8988T (cell line): ENCODE results near the gene TIMM22.

Source experiments
- DNase-seq: peaks from one replicate; pipeline ENCODE4 v3.0.0; 2011

TIMM22 gene

DNA sequence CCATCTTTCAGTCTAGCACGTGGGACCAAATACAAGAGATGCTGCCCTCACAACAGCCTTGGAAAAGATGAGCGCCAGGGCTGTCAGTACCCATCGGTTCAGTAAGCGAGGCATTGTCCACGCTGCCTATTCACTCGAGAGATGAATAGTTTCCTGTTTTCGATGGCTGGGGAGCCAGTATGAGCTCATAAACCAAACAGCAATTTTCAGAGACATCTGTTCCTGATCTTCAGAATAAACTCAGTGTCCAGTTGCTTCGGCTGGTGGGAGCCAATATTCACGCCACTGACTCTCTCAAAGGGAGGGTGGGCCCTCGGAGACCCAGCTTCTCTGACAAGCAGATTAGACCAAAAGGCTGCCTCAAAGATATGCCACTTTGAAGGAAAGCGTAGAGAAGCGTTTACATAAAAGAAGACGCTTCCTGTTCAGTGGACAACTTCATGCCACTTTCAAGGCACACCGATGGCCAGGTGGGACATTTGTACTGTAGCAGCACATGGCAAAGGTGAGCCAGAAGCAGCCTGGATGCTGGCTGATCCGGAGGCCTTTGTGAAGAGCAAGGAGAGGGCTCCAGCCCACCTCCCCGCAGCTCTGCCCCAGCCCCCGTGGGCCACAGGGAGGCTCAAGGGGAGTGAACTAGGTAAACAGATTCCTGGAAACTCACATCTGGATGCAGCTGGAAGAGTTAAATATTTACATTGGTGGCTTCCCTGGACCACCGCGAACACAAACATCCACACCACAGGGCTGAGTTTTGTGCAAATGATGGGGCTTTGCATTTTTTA lies 6.0 kb downstream of the TIMM22 start:
- no peak for DNase-seq

DNA sequence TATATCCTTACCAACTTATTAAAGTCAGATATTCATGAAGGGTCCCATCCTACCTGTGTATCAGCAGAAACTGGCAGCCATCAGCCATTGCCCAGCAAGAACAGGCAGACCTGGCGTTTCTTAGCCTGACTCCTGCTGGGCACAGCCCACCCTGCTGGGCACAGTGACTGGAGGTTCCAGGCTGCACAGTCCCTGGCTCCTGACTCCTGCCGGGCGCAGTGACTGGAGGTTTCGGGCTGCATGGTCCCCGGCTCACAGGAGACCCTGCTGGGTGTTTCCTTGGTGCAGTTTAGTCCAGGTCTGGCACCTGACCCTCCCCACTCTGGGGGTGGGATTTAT lies 6.7 kb downstream of the TIMM22 start:
- DNase-seq, result no peak

GRCh38 chr17:1003972-1004768 lies 7.2 kb downstream of the TIMM22 start:
- DNase-seq, result no peak

GRCh38 chr17:1004769-1005295 lies 7.9 kb downstream of the TIMM22 start:
- no peak for DNase-seq

GRCh38 chr17:1005361-1005946 lies 8.5 kb downstream of the TIMM22 start:
- DNase-seq, result no peak

GRCh38 chr17:1006054-1006453 lies 9.1 kb downstream of the TIMM22 start:
- DNase-seq, result no peak

- no peak for DNase-seq
Measured at GRCh38 chr17:1007310-1008007, 10.5 kb downstream of the TIMM22 start.

DNA sequence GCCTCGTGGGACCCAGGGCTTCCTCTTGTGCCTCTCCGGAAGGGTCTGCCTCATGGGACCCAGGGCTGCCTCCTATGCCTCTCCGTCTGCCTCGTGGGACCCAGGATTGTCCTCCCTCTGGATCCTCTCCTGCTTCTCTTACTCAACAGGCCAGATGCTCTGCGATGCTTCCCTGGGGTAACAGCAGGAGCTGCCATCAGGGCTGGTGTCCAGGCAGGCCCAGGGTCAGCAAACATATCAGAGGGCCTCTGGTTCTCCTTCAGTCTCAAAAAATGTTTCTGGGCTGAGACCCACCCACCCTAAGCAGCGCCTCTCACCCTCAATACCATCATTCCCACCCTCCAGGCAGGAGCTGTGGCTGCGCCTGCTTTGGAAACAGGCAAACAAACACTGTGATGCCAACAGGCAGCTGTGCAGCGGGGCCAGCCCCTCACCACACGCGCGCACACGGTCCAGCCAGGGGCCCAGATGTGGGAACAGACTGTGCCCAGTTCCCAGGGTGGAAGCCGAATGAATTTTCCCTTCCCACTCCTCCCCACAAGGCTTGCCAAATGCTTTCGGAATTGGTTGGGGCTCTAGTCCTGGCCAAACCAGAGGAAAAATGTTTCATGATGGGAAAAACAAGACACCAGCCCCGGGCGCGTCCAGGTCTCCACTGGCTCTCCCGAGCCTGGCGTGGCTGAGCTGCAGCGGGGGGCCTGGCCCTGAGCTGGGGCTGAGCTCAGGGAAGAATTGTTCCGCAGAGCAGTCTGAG lies 11.3 kb downstream of the TIMM22 start:
- no peak for DNase-seq

DNA sequence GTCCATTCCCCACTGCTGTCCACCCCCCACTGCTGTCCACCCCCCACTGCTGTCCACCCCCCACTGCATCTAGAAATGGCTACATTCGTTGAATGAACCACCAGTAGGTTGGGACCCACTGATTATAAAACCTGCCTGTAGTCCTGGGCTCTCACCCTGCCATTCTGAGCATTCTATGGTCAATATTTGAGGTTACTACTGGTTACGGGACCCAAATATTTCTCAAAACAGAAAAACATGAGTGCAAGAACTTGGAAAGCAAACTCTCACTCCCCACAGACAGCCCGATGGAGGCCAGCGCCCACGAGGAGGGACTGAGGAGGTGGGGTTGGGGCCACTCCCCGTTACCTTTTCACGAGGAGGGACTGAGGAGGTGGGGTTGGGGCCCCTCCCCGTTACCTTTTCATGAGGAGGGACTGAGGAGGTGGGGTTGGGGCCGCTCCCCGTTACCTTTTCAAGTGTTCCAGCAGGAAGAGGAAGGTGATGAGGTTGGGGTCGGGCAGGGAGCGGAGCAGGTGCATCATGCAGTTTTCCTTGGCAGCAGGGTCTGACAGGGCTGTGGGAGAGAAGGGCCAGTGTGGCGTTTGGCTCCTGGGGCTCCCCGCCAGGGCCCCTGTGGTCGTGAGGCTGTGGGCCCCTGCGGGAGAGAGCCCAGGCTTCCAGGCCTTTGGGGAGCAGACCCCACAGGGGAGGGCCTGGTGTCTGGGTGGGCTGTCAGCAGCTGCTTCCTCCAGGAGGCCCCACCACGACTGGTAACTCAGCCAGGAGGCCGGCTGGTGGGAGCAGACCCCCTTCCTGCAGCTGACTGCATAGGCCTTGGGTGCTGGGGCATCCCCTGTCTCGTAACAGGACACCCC lies 12.5 kb downstream of the TIMM22 start:
- DNase-seq, result no peak

DNA sequence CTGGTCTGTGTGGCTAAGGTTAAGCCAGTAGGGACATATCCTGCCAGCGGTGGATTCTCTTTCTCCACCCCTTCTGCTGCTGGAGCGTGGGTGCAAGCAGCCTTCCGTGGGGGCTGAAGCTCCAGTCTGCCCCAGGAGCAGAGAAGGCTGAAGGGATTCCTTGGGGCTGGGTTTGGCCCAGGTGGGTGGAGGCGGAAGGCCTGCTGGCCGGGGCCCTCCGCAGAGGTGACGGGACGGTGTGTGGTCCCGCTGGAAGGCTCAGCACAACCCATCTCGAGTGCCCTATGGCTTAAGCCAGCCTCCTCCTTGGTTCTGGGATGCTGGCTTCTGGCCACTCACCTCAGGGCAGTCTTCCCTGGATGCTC lies 13.1 kb downstream of the TIMM22 start:
- DNase-seq, result no peak

DNA sequence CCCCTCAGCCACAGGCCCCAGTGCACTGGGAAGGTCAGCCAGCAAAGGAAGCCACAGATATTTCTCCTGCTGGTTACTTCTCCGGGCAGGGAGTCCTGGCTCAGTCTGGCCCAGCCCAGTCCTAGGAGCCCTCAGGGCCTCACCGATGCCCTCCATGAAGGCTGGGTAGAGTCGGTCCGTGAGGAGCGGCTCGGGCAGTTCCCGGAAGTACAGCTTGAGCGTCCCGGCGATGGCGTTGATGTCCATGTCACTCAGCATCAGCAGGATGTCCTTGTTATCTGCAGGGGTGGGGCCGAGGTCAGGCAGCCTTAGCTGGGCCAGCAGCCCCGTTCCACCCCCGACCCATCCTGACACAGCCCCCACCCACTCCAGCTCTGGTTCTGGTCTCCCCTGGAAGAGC lies 13.7 kb downstream of the TIMM22 start:
- no peak for DNase-seq

DNA sequence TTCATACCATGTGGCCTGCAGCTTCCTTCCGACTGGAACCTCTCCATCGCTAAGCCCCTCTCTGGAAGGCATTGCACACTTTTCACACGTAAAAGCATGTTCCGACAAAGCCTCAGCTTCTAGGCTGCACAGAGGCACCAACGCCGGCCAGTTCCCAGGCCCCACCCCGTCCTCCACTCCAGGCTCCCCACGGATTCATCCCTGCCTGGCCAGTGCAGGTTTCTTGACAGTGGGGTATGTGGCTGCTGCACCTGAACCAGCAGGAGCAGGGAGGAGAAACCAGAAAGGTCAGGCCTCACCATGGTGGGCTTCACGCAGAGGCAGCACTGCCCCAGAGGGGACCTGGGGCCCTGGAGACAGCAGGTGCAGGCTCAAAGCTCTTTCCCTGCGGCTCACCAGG lies 14.2 kb downstream of the TIMM22 start:
- DNase-seq, result no peak

GRCh38 chr17:1011760-1012735 lies 15.1 kb downstream of the TIMM22 start:
- no peak for DNase-seq

DNA sequence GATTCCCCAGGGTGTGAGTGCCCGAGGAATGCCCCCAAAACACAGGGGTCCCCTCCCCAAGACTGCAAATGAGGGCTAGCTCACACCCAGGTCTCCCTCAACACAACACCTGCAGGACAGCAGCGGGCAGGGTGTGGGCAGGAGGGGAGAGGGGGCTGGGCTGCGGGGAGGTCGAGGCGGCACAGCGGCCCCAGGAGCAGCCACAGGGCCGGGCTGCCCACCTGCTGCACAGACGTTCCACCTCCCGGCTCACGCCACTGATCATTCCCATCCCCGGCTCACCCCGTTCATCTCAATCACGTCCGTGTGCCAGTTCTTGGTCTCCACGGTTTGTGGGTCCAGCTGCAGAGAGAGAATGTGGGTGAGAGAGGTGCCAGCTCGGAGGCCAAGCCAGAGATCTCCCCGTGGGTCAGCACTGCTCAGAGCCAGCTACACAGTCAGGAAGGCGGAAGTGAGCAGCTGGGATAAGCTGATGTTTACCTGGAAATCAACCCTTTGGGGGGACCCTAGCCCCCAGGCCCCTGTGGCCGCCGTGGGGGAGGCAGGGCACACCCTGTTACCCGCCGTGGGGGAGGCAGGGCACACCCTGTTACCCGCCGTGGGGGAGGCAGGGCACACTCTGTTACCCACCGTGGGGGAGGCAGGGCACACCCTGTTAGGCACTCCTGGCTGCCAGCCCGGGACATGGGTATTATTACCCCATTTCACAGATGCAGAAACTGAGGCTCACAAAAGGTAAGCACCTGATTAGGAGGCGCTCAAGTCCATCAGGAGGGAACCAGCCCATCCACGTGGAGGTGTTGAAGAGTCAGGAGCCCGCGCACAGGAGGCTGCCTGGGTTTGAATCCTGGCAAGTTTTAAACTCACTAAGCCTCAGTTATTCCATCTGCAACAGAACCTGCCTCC lies 16.1 kb downstream of the TIMM22 start:
- no peak for DNase-seq

GRCh38 chr17:1013729-1014090 lies 16.8 kb downstream of the TIMM22 start:
- no peak for DNase-seq

GRCh38 chr17:1018547-1018946 lies 21.6 kb downstream of the TIMM22 start:
- DNase-seq, result no peak

DNA sequence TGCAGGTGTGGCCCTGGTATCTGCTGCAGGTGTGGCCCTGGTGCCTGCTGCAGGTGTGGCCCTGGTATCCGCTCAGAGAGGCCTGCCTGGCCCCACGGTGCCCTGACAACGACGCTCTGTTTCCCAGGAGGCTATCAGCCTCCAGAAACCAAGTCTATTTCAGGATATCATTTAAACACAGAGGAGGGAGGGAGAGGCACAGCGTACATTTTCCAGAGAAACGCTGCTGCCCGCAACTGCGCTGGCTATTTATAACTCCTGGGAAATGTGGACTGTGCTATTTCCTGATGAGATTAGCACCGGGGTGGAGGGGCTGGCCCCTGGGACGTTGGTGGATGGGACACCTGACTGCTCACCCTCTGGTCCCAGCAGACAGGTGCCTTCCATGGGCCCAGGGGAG lies 22.5 kb downstream of the TIMM22 start:
- no peak for DNase-seq

DNA sequence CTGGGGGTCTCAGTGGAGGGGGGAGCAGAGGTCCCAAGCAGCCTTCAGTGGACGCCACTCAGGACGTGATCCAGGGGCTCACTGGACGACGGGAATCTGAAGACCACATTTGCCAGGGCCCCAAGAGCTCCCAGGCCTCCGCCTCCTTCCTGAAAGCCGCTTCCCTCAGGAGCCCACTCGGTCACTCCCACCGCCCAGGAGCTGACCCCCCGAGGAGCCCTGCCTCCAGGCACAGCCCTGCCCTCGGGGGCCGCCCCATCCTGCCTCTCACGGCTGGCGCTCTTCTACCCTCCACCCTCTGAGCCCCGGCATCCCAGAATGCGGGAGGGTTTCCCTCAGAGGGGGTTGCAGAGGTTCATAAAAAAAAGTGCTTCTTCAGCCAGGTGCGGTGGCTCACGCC lies 24.2 kb downstream of the TIMM22 start:
- DNase-seq, result no peak
